Activated T-cell treated with anti-CD3 and anti-CD28 coated beads, Interleukin-2, amount 50 U/mL, for 72 hours (primary cell): ENCODE data around the gene MEIG1. TPM values are rescaled to one million over a fixed set of nuclear protein-coding genes. Genes with fewer than 3 reads are reported as not detected.
"Not testable (repeated sequence)": the region's sequence is repeated elsewhere in the genome, so short reads cannot be mapped to it uniquely, and the experiment has no call there.

ENCODE experiments used
- ATAC-seq, 2 donors: fragments of 150-1000 bp; cut with Tn5 transposase; replicated peaks in 1 of 2; 2 replicates each; pipeline ENCODE4 v1.10.0; 2021; ENCODE audit warnings: moderate library complexity in 2 of 2, mild to moderate bottlenecking in 1 of 2
- DNase-seq, 2 donors: peaks; one replicate each; pipeline ENCODE4 v3.0.0; 2021 to 2022; ENCODE audit warnings: mixed read lengths in 1 of 2
- H3K27ac Mint-ChIP-seq: one replicate; pipeline ENCODE4 v1.8.0; 2022; ENCODE audit warnings: mild to moderate bottlenecking, moderate library complexity, mixed read lengths
- H3K27me3 Mint-ChIP-seq: one replicate; pipeline ENCODE4 v1.8.0; 2022; ENCODE audit warnings: low read depth, mixed read lengths
- H3K36me3 Mint-ChIP-seq, 2 donors: one replicate each; pipeline ENCODE4 v1.8.0; 2022; ENCODE audit warnings: mixed read lengths in 2 of 2, mild to moderate bottlenecking in 1 of 2; ENCODE audit not compliant: insufficient read depth in 2 of 2
- H3K4me1 Mint-ChIP-seq: one replicate; pipeline ENCODE4 v1.8.0; 2022; ENCODE audit warnings: low read depth, mixed read lengths
- H3K4me3 Mint-ChIP-seq, 2 donors: one replicate each; pipeline ENCODE4 v1.8.0; 2022; ENCODE audit warnings: mild to moderate bottlenecking in 2 of 2, mixed read lengths in 2 of 2, moderate library complexity in 2 of 2
- H3K9me3 Mint-ChIP-seq, 2 donors: one replicate each; pipeline ENCODE4 v1.8.0; 2022; ENCODE audit warnings: mixed read lengths in 2 of 2
- total RNA-seq, 2 donors: library from RNA; stranded (reverse); gene quantifications; one replicate each; pipeline ENCODE4 v1.2.3, GENCODE V29; 2022

The MEIG1 gene
- 1 to 10 TPM in 1 of 2 donors, not detected in 1; 2.4 TPM for total RNA-seq

DNA sequence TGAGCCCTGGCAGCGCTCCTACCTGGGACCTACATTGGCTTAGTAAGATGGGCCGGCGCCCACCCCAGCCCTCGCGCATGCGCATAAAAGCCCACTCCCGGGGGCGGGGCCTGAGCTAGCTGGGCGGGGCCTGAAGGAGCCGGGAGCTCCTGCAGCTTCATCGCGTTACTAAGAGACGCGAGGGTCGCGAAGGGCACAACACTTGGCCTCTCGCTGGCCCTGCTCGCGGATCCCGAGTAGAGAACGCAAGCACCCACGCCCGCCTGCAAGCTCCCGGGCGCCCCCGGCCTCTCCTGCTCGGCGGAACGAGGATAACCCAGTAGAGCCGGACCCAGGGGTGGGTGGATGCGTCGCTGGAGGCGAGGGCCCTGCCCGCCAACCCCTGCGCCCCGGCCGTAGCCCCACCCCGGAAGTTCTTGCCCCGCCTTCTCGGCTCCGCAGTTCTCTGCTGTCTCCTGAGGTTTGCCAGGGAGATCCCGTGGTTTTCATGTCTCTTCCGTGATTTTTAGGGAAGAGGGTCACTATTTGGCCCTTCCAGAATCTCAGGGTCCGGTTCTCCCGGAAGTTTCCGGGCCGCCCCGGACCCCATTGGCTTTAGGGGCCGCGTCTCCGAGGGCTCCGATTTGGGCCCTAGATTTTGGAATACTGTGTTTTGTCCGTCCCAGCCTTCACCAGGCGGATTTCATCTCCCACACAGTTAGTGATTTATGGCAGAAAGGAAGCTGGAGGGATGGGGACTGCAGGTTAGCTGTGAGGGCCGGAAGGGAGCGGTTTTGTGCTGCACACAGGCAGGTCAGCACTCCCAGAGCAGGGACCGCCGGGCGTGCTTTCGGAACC is at the start of gene MEIG1:
TSS of gene MEIG1 (plus strand) at position 168 of the 837 bp plus-strand sequence. CDS start 7,081 bp downstream, outside the sequence.
- Mint-ChIP-seq H3K9me3 (no peaks in the 10 kb centered on the region), H3K4me1 (peaks cover 23% of the 10 kb centered on the region), H3K36me3 (no peaks in the 10 kb centered on the region), H3K27me3 (no peaks in the 10 kb centered on the region), H3K4me3 (peak within 1 kb of the TSS; percentile 96 to 99), H3K27ac (peak within 1 kb of the TSS; percentile 99)
- ATAC-seq (peak; percentile 91 to 93), DNase-seq (peak; percentile 92 to 98)

DNA sequence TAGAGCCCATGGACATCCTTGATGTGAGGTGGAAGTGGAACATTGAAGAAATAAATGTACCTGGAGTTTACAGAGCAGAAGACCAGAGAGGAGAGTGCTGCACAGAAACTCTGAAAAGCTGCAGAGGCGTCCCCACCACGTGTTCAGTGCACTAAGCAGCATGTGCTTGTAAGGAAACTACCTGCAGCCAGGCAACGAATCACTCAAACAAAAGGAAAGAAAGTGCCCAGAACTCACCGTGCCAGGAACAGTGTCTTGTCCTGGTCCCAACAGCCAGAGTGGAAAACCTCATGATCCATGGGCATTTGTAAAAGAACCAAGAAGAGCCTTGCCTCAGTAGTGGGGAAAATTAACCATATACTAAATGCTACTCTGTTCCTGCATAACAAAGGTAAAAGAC is 48.2 kb upstream of the MEIG1 start:
- no peak overlapping the region for H3K27ac Mint-ChIP-seq
- no peak overlapping the region for H3K4me3 Mint-ChIP-seq
- H3K4me1 Mint-ChIP-seq = peaks cover 23% of the 10 kb centered on the region
- no peaks in the 10 kb centered on the region for H3K27me3 Mint-ChIP-seq
- ATAC-seq (no peak), DNase-seq (no peak)
- H3K9me3 Mint-ChIP-seq = peaks cover 0 to 4% of the 10 kb centered on the region in 2 donors
- peaks cover 32 to 58% of the 10 kb centered on the region in 2 donors for H3K36me3 Mint-ChIP-seq

GRCh38 chr10:14911801-14912200 is 47.4 kb upstream of the MEIG1 start:
- Mint-ChIP-seq H3K36me3 (peaks cover 34 to 62% of the 10 kb centered on the region in 2 donors), H3K9me3 (peaks cover 0 to 4% of the 10 kb centered on the region in 2 donors), H3K4me1 (peaks cover 25% of the 10 kb centered on the region), H3K27ac (no peak overlapping the region), H3K27me3 (no peaks in the 10 kb centered on the region), H3K4me3 (no peak overlapping the region)
- ATAC-seq (no peak), DNase-seq (no peak)

GRCh38 chr10:14916600-14916999 is 42.6 kb upstream of the MEIG1 start:
- DNase-seq = no peak
- peaks cover 16% of the 10 kb centered on the region for H3K4me1 Mint-ChIP-seq
- no peak overlapping the region for H3K27ac Mint-ChIP-seq
- no peaks in the 10 kb centered on the region for H3K27me3 Mint-ChIP-seq
- ATAC-seq = no peak
- peaks cover 0 to 2% of the 10 kb centered on the region in 2 donors for H3K9me3 Mint-ChIP-seq
- H3K36me3 Mint-ChIP-seq = peaks cover 36 to 73% of the 10 kb centered on the region in 2 donors
- no peak overlapping the region for H3K4me3 Mint-ChIP-seq

- Mint-ChIP-seq H3K27me3 (no peaks in the 10 kb centered on the region), H3K36me3 (peaks cover 37 to 75% of the 10 kb centered on the region in 2 donors), H3K4me1 (peaks cover 16% of the 10 kb centered on the region), H3K4me3 (no peak overlapping the region), H3K27ac (no peak overlapping the region), H3K9me3 (peaks cover 0 to 2% of the 10 kb centered on the region in 2 donors)
- ATAC-seq (no peak), DNase-seq (no peak)
Measured at GRCh38 chr10:14917827-14918226, 41.4 kb upstream of the MEIG1 start.

GRCh38 chr10:14918964-14919363 is 40.2 kb upstream of the MEIG1 start:
- no peak for DNase-seq
- Mint-ChIP-seq H3K36me3 (peaks cover 36 to 64% of the 10 kb centered on the region in 2 donors), H3K27ac (no peak overlapping the region), H3K27me3 (no peaks in the 10 kb centered on the region), H3K9me3 (peaks cover 0 to 2% of the 10 kb centered on the region in 2 donors), H3K4me1 (peaks cover 16% of the 10 kb centered on the region), H3K4me3 (no peak overlapping the region)
- no peak for ATAC-seq

DNA sequence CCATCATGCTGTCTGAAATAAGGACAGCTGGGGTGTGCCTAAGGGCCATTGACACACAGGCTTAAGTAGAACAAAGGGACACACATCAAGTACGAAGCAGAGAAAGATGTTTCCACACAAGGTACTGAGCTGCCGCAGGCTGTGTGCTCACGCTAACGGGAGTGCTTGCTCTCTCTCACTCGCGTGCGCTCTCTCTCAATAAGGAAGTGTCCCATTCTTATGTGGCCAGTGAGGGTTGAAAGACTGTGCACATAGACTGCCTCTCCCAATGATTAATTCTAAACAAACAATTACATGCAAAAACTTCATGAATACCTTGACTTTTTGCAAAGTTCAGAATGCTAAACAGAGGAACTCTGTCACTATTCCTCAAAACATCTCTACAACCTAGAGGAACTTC is 35.2 kb upstream of the MEIG1 start:
- no peak for ATAC-seq
- H3K27me3 Mint-ChIP-seq = no peaks in the 10 kb centered on the region
- H3K4me3 Mint-ChIP-seq = no peak overlapping the region
- no peaks in the 10 kb centered on the region for H3K4me1 Mint-ChIP-seq
- no peak for DNase-seq
- H3K27ac Mint-ChIP-seq = no peak overlapping the region
- H3K9me3 Mint-ChIP-seq = no peaks in the 10 kb centered on the region
- H3K36me3 Mint-ChIP-seq = peaks cover 20 to 54% of the 10 kb centered on the region in 2 donors

GRCh38 chr10:14925268-14925667 is 33.9 kb upstream of the MEIG1 start:
- no peaks in the 10 kb centered on the region for H3K4me1 Mint-ChIP-seq

DNA sequence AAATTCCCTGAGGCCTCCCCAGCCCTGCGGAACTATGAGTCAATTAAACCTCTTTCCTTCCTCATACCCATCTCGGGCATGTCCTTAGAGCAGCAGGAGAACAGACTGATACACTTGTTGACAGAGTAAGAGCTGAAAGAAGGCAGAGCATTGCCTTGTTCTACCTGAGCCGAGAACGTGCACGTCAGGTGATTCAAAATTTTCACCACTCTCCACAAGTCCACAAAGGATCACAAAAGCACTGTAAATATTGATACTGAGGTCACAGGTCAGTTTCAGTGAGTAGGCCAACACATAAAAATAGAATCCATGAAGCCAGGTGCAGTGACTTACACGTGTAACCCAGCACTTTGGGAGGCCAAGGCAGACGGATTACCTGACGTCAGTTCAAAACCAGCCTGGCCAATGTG is 33.1 kb upstream of the MEIG1 start:
- DNase-seq (no peak), ATAC-seq (no peak)
- H3K27me3 Mint-ChIP-seq = no peaks in the 10 kb centered on the region
- H3K27ac Mint-ChIP-seq = no peak overlapping the region
- no peak overlapping the region for H3K4me3 Mint-ChIP-seq
- no peaks in the 10 kb centered on the region for H3K4me1 Mint-ChIP-seq
- H3K9me3 Mint-ChIP-seq = no peaks in the 10 kb centered on the region
- H3K36me3 Mint-ChIP-seq = peaks cover 14 to 39% of the 10 kb centered on the region in 2 donors

More at GRCh38 chr10:14925268-14925667, 33.9 kb upstream of the MEIG1 start:
- no peak for DNase-seq
- no peak overlapping the region for H3K4me3 Mint-ChIP-seq
- no peak for ATAC-seq
- H3K9me3 Mint-ChIP-seq = no peaks in the 10 kb centered on the region
- H3K27me3 Mint-ChIP-seq = no peaks in the 10 kb centered on the region
- no peak overlapping the region for H3K27ac Mint-ChIP-seq
- peaks cover 14 to 42% of the 10 kb centered on the region in 2 donors for H3K36me3 Mint-ChIP-seq

- no peaks in the 10 kb centered on the region for H3K9me3 Mint-ChIP-seq
- ATAC-seq (no peak), DNase-seq (no peak)
- no peak overlapping the region for H3K27ac Mint-ChIP-seq
- H3K4me3 Mint-ChIP-seq = no peak overlapping the region
- H3K36me3 Mint-ChIP-seq = peaks cover 8 to 38% of the 10 kb centered on the region in 2 donors
- H3K4me1 Mint-ChIP-seq = no peaks in the 10 kb centered on the region
- no peaks in the 10 kb centered on the region for H3K27me3 Mint-ChIP-seq
Measured at GRCh38 chr10:14926722-14927416, 32.3 kb upstream of the MEIG1 start.

- no peak for ATAC-seq
- H3K9me3 Mint-ChIP-seq = no peaks in the 10 kb centered on the region
- H3K36me3 Mint-ChIP-seq = peaks cover 5 to 40% of the 10 kb centered on the region in 2 donors
Measured at GRCh38 chr10:14930610-14931009, 28.6 kb upstream of the MEIG1 start.

GRCh38 chr10:14936584-14936983 is 22.6 kb upstream of the MEIG1 start:
- H3K27ac Mint-ChIP-seq = peak overlapping the region; percentile 79

More at GRCh38 chr10:14930610-14931009, 28.6 kb upstream of the MEIG1 start:
- H3K27ac Mint-ChIP-seq = no peak overlapping the region
- no peaks in the 10 kb centered on the region for H3K27me3 Mint-ChIP-seq
- DNase-seq = no peak
- no peak overlapping the region for H3K4me3 Mint-ChIP-seq
- no peaks in the 10 kb centered on the region for H3K4me1 Mint-ChIP-seq

DNA sequence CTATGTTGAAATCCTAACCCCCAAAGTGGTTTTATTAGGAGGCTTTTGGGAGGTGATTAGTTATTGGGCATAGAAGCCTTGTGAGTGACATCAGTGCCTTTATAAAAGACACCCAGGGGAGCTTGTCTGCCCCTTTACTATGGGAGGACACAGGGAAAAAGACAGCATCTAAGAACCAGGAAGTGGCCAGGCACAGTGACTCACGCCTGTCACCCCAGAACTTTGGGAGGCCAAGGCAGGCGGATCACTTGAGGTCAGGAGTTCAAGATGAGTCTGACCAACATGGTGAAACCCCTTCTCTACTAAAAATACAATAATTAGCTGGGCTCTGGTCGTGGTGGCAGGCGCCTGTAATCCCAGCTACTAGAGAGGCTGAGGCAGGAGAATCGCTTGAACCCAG is 20.2 kb upstream of the MEIG1 start:
- peaks cover 6 to 15% of the 10 kb centered on the region in 2 donors for H3K36me3 Mint-ChIP-seq
- peak; percentile 46 to 69 for ATAC-seq
- H3K27ac Mint-ChIP-seq, H3K9me3 Mint-ChIP-seq, H3K4me3 Mint-ChIP-seq, H3K27me3 Mint-ChIP-seq, H3K4me1 Mint-ChIP-seq: not testable (repeated sequence)
- peak; percentile 28 to 33 for DNase-seq

More at GRCh38 chr10:14936584-14936983, 22.6 kb upstream of the MEIG1 start:
- H3K9me3 Mint-ChIP-seq = no peaks in the 10 kb centered on the region
- no peak overlapping the region for H3K4me3 Mint-ChIP-seq
- DNase-seq (no peak), ATAC-seq (no peak)
- H3K36me3 Mint-ChIP-seq = peaks cover 4 to 20% of the 10 kb centered on the region in 2 donors
- H3K27me3 Mint-ChIP-seq = no peaks in the 10 kb centered on the region
- H3K4me1 Mint-ChIP-seq = no peaks in the 10 kb centered on the region
